Measurements from ENCODE around the gene DMXL2.

GRCh38 chr15:51403946-51404695 is 218.4 kb downstream of the DMXL2 start:
- no peak for TF ChIP-seq CTCF (conservative IDR thresholded peaks at IDR 0.05)
- no peak for TF ChIP-seq ZFX (IDR thresholded peaks at IDR 0.05)
